A549 treated with Hydrocortisone at 1 μM for 4 hours (cell line): ENCODE data around the gene ZSCAN25. TPM values are rescaled to one million over a fixed set of nuclear protein-coding genes. Genes with fewer than 3 reads are reported as not detected.

Source experiments
- total RNA-seq: library from RNA; stranded (reverse); fragments of 200-300 nt; extraction: Qiagen RNA extraction; gene quantifications from 5 replicates; pipeline ENCODE4 v1.2.3, GENCODE V29; 2022

The ZSCAN25 gene
- total RNA-seq, result 8.2 to 10.5 TPM (median 10.0 TPM) in 5 replicates

GRCh38 chr7:99616359-99617191 lies at the start of gene ZSCAN25:
TSS of gene ZSCAN25 (plus strand) at chr7:99616946. CDS start at chr7:99619607, 2,661 bp downstream.

GRCh38 chr7:99597762-99598501 lies 18.8 kb upstream of the ZSCAN25 start, which contains the start of gene TMEM225B:
TSS of gene TMEM225B (plus strand) at chr7:99598267. CDS start at chr7:99604389, 6,122 bp downstream.

DNA sequence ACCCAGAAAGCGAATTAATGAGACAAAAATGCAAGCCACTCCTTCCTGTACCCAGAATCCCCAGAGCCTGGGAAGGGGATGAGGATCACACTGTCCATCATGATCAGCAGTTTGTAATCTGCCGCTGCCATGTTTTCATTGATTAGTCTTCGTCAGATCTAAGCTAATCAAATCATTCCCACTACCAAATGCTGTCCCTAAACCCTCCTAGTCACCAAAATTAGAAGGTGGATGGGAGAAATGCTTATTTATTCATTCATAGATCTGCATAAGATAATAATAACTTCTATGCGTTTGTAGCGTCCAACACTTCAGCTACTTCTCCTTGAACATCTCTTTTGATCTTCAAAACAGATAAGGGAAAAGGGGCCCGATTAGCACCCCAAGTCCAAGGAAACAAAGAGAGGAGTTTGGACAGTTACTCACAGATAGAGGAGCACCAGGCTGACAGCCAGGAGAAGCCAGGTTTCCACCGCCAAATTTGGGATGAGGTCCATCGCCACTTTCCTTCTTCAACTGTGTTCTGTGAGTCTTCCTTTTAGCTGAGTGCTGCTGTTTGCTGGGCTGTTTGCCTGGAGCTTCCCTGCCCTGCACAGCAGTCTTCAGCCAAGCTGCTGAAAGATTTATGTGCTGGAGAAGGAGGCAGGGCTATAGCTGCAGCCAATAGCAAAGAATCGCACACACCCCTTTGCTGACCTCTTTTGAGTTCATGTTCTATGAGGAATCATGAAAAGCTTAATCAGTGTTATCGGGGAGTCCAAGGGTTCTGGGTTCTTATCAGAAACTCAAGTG lies 62.9 kb downstream of the ZSCAN25 start, which contains the start of gene CYP3A5:
TSS of gene CYP3A5 (minus strand) at position 597 of the 792 bp plus-strand sequence. CDS start at position 497, 100 bp downstream.

Other genes with a start within 250 kb of the ZSCAN25 start
- gene ARPC1B, start 242.2 kb upstream of the ZSCAN25 start, total RNA-seq, result 263 to 311 TPM (median 280 TPM) in 5 replicates
- gene PDAP1, start 208.3 kb upstream of the ZSCAN25 start, total RNA-seq, result 171 to 212 TPM (median 180 TPM) in 5 replicates
- gene BUD31, start 208.0 kb upstream of the ZSCAN25 start, total RNA-seq, result 117 to 155 TPM (median 139 TPM) in 5 replicates
- gene PTCD1, start 178.1 kb upstream of the ZSCAN25 start, total RNA-seq, result 5.8 to 9.9 TPM (median 6.9 TPM) in 5 replicates
- gene CPSF4, start 178.0 kb upstream of the ZSCAN25 start, total RNA-seq, result 36.8 to 42.9 TPM (median 39.4 TPM) in 5 replicates
- gene ATP5MF, start 150.8 kb upstream of the ZSCAN25 start, total RNA-seq, result 888 to 1,049 TPM (median 936 TPM) in 5 replicates
- 6.1 to 9.6 TPM (median 7.3 TPM) in 5 replicates for gene ZNF789, start 144.1 kb upstream of the ZSCAN25 start, total RNA-seq
- 15.7 to 18.2 TPM (median 17.3 TPM) in 5 replicates for gene ZNF394, start 116.7 kb upstream of the ZSCAN25 start, total RNA-seq
- gene ZKSCAN5, start 112.3 kb upstream of the ZSCAN25 start, total RNA-seq, result 8.7 to 11.6 TPM (median 9.7 TPM) in 5 replicates
- gene FAM200A, start 64.8 kb upstream of the ZSCAN25 start, total RNA-seq, result 6.0 to 6.8 TPM (median 6.2 TPM) in 5 replicates
- gene ZNF655, start 58.3 kb upstream of the ZSCAN25 start, total RNA-seq, result 53.6 to 57.4 TPM (median 54.1 TPM) in 5 replicates
- gene TMEM225B, start 18.7 kb upstream of the ZSCAN25 start, total RNA-seq, result 0.89 to 1.3 TPM (median 1.1 TPM) in 5 replicates
- 1.5 to 2.2 TPM (median 1.8 TPM) in 5 replicates for gene CYP3A5, start 63.0 kb downstream of the ZSCAN25 start, total RNA-seq
- gene CYP3A7, start 118.2 kb downstream of the ZSCAN25 start, total RNA-seq, result not detected in 5 replicates
- gene CYP3A4, start 167.2 kb downstream of the ZSCAN25 start, total RNA-seq, result 0.07 to 0.15 TPM in 2 of 5 replicates, not detected in the others
- not detected in 5 replicates for gene CYP3A43, start 211.1 kb downstream of the ZSCAN25 start, total RNA-seq